GM21367 (cell line): Measurements from ENCODE around the gene LRP5.
"Not testable (repeated sequence)": the region's sequence is repeated elsewhere in the genome, so short reads cannot be mapped to it uniquely, and the experiment has no call there.

ENCODE experiments used
- ATAC-seq: cut with Tn5 transposase; IDR thresholded peaks from one replicate; pipeline ENCODE4 v1.9.1; 2021; ENCODE audit not compliant: unreplicated experiment

The LRP5 gene

GRCh38 chr11:68328374-68329091 lies 16.1 kb downstream of the LRP5 start:
- no peak for ATAC-seq

- no peak for ATAC-seq
Measured at GRCh38 chr11:68329536-68329935, 17.1 kb downstream of the LRP5 start.

- ATAC-seq: no peak
Measured at GRCh38 chr11:68329978-68330699, 17.7 kb downstream of the LRP5 start.

- no peak for ATAC-seq
Measured at GRCh38 chr11:68330700-68331337, 18.4 kb downstream of the LRP5 start.

- no peak for ATAC-seq
Measured at GRCh38 chr11:68331338-68331947, 19.1 kb downstream of the LRP5 start.

- ATAC-seq: no peak
Measured at GRCh38 chr11:68332186-68332585, 19.8 kb downstream of the LRP5 start.

GRCh38 chr11:68333173-68333572 lies 20.8 kb downstream of the LRP5 start:
- ATAC-seq: no peak

GRCh38 chr11:68334923-68335322 lies 22.5 kb downstream of the LRP5 start:
- ATAC-seq: no peak

- no peak for ATAC-seq
Measured at GRCh38 chr11:68335683-68336082, 23.3 kb downstream of the LRP5 start.

GRCh38 chr11:68336716-68337115 lies 24.3 kb downstream of the LRP5 start:
- ATAC-seq: no peak

GRCh38 chr11:68337399-68337835 lies 25.0 kb downstream of the LRP5 start:
- ATAC-seq: no peak

GRCh38 chr11:68338051-68338780 lies 25.8 kb downstream of the LRP5 start:
- ATAC-seq: no peak

GRCh38 chr11:68340003-68340767 lies 27.8 kb downstream of the LRP5 start:
- no peak for ATAC-seq

- ATAC-seq: no peak
Measured at GRCh38 chr11:68340784-68341556, 28.6 kb downstream of the LRP5 start.

GRCh38 chr11:68341557-68342458 lies 29.4 kb downstream of the LRP5 start:
- ATAC-seq: no peak

GRCh38 chr11:68342459-68343158 lies 30.2 kb downstream of the LRP5 start:
- no peak for ATAC-seq

GRCh38 chr11:68343761-68344256 lies 31.4 kb downstream of the LRP5 start:
- ATAC-seq: no peak

- ATAC-seq: not testable (repeated sequence)
Measured at GRCh38 chr11:68344821-68345220, 32.4 kb downstream of the LRP5 start.
